ENCODE results near the gene NEUROD4. TPM values are rescaled to one million over a fixed set of nuclear protein-coding genes. Genes with fewer than 3 reads are reported as not detected.

Gene NEUROD4
- total and polyA plus RNA-seq, 2 experiments from 2014 or later, result not detected

GRCh38 chr12:55037351-55037987 is 17.7 kb downstream of the NEUROD4 start:
- Histone ChIP-seq H3K27me3 (peaks cover 8% of the 10 kb centered on the region), H3K27ac (no peak overlapping the region), H3K9me3 (ENCODE audit: low read depth) (no peaks in the 10 kb centered on the region), H3K4me1 (ENCODE audit: low read depth) (no peaks in the 10 kb centered on the region), H3K4me3 (no peak overlapping the region), H3K36me3 (no peaks in the 10 kb centered on the region)
- TF ChIP-seq CTCF (IDR thresholded peaks at IDR 0.05; ENCODE audit: low read depth, low read length), result no peak
- DNase-seq (ENCODE audit: low read depth in 1 of 2, low spot score in 1 of 2), result no peak

- DNase-seq (ENCODE audit: low read depth in 1 of 2, low spot score in 1 of 2), result no peak
- H3K4me1 ChIP-seq (ENCODE audit: low read depth), result no peaks in the 10 kb centered on the region
- no peaks in the 10 kb centered on the region for H3K9me3 ChIP-seq (ENCODE audit: low read depth)
- H3K27ac ChIP-seq, result no peak overlapping the region
- H3K4me3 ChIP-seq, result no peak overlapping the region
- peaks cover 8% of the 10 kb centered on the region for H3K27me3 ChIP-seq
- H3K36me3 ChIP-seq, result no peaks in the 10 kb centered on the region
- no peak for TF ChIP-seq CTCF (IDR thresholded peaks at IDR 0.05; ENCODE audit: low read depth, low read length)
Measured at GRCh38 chr12:55039395-55040354, 19.9 kb downstream of the NEUROD4 start.

- Histone ChIP-seq H3K36me3 (no peaks in the 10 kb centered on the region), H3K27me3 (peaks cover 8% of the 10 kb centered on the region), H3K4me3 (no peak overlapping the region), H3K9me3 (ENCODE audit: low read depth) (no peaks in the 10 kb centered on the region), H3K4me1 (ENCODE audit: low read depth) (no peaks in the 10 kb centered on the region), H3K27ac (no peak overlapping the region)
- TF ChIP-seq CTCF (IDR thresholded peaks at IDR 0.05; ENCODE audit: low read depth, low read length), result no peak
- DNase-seq (ENCODE audit: low read depth in 1 of 2, low spot score in 1 of 2), result no peak
Measured at GRCh38 chr12:55041345-55042055, 21.7 kb downstream of the NEUROD4 start.

- no peaks in the 10 kb centered on the region for H3K9me3 ChIP-seq (ENCODE audit: low read depth)
- no peaks in the 10 kb centered on the region for H3K4me1 ChIP-seq (ENCODE audit: low read depth)
- no peak for TF ChIP-seq CTCF (IDR thresholded peaks at IDR 0.05; ENCODE audit: low read depth, low read length)
- H3K4me3 ChIP-seq, result no peak overlapping the region
- H3K27ac ChIP-seq, result no peak overlapping the region
- peaks cover 8% of the 10 kb centered on the region for H3K27me3 ChIP-seq
- H3K36me3 ChIP-seq, result no peaks in the 10 kb centered on the region
- no peak for DNase-seq (ENCODE audit: low read depth in 1 of 2, low spot score in 1 of 2)
Measured at GRCh38 chr12:55043542-55043941, 23.8 kb downstream of the NEUROD4 start.

- Histone ChIP-seq H3K4me1 (ENCODE audit: low read depth) (no peaks in the 10 kb centered on the region), H3K36me3 (no peaks in the 10 kb centered on the region), H3K9me3 (ENCODE audit: low read depth) (no peaks in the 10 kb centered on the region), H3K27ac (no peak overlapping the region), H3K27me3 (peaks cover 8% of the 10 kb centered on the region), H3K4me3 (no peak overlapping the region)
- no peak for DNase-seq (ENCODE audit: low read depth in 1 of 2, low spot score in 1 of 2)
- no peak for TF ChIP-seq CTCF (IDR thresholded peaks at IDR 0.05; ENCODE audit: low read depth, low read length)
Measured at GRCh38 chr12:55044135-55044534, 24.4 kb downstream of the NEUROD4 start.
